Measurements from ENCODE around the gene UBE3C.

Gene UBE3C

GRCh38 chr7:157183832-157184231 lies 45.1 kb downstream of the UBE3C start:
- DNase-seq: no peak

- DNase-seq: no peak
Observed at GRCh38 chr7:157188091-157188665, 49.5 kb downstream of the UBE3C start.

- no peak for DNase-seq
Observed at GRCh38 chr7:157189405-157189804, 50.7 kb downstream of the UBE3C start.

DNA sequence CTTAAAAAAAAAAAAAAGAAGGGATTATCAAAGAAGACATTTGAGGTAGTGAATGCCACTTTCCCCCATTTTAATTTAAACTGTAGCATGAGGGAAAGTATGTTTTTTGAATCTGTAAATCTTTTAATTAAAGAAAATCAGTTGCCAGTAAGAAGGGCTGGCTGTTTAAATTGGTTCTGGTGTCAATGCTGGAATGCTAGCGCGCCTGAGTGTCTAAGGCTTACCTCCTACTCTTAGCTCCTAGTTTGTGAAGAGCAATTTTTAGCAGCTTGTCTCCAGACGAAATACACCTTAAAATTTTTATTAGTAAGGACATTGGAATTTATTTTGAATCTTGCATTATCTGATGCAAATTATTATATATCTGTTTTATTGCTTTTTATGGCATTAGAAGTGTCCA lies 54.1 kb downstream of the UBE3C start:
- no peak for DNase-seq

GRCh38 chr7:157193274-157193673 lies 54.5 kb downstream of the UBE3C start:
- no peak for DNase-seq

DNA sequence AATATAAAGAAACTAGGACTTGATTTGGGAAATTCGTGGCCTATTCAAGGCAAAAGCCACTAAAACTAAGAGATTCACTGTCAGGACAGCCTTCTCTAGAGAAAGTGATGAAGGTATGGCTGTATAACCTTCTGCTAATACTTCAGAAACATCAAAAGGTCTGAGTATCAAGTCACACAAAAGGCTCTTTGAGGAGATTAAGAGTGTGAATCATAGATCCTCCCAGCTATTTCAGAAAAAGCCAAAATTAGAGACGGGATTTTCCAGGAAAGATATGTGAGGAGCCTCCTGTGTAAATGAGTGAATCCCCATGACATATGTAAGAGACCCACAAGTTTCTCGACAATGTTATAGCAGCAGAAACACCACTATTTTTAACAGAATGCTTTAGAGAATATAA lies 56.2 kb downstream of the UBE3C start:
- DNase-seq: no peak

- no peak for DNase-seq
Observed at GRCh38 chr7:157195868-157196267, 57.1 kb downstream of the UBE3C start.

DNA sequence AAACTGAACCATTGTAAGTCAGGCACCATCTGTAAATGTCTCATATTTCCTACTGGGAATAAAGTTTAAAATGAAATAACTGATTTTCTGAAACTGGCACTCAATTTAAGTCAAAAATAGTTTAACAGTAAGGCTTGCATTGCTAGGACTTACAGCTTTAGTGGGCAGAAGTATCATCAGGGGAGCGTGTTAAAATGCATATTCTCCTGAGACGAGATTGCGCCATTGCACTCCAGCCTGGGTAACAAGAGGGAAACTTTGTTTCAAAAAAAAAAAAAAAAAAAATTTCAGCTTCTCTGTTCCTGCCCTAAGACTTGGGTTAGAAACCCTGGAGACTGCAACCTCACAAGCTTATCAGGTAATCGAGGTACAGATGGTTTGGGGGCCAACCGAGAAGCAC lies 65.4 kb downstream of the UBE3C start:
- no peak for DNase-seq

GRCh38 chr7:157205438-157205837 lies 66.7 kb downstream of the UBE3C start:
- no peak for DNase-seq

GRCh38 chr7:157208571-157209413 lies 70.1 kb downstream of the UBE3C start:
- DNase-seq: no peak

- DNase-seq: no peak
Observed at GRCh38 chr7:157210682-157211081, 72.0 kb downstream of the UBE3C start.

GRCh38 chr7:157211690-157212089 lies 73.0 kb downstream of the UBE3C start:
- peak; percentile 53 for DNase-seq

DNA sequence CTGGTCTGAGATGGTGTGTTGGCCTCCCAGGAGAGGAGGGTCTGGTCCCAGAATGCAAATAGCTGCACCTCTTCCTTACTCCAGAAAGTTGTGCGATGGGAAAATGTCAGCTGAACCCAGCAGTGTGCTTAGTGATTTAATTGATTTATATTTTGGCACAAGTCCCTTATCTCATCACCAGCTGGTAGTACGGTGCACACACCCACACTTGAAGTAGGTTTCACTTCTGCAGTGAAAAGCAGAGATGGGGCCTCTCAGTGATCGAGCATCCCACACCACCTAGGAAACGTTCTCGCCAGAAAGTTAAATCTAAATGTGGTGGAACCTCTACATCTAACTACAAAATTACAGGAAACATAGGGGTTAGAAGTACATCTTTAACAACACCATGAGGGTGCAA lies 80.4 kb downstream of the UBE3C start:
- no peak for DNase-seq

DNA sequence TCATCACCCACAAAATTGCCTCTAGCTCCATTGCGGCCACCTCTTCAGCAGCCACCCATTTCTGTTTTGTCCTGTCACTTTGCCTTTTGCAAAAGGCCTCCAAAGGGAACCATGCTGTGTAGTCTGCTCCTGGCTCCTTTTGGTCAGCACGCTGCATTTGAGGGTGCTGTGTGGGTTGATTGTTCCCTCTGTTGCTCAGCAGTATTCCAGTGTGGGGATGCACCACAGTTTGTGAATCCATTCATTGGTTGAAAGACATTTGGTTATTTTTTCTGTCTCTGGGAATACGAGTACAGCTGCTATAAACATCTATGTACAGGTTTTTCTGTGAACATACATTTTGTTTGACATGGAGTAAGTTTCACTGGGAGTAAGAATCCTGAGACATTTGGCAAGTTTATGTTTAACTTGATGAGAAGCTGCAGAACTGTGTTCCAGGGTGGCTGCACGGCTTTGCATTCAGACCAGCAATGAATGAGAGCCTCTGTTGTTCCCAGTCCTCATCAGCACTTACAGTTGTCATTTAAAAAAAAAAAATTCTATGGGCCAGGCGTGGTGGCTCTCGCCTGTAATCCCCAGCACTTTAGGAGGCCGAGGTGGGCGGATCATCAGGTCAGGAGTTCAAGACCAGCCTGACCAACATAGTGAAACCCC lies 82.3 kb downstream of the UBE3C start:
- DNase-seq: no peak

GRCh38 chr7:157222687-157223086 lies 84.0 kb downstream of the UBE3C start:
- DNase-seq: no peak

DNA sequence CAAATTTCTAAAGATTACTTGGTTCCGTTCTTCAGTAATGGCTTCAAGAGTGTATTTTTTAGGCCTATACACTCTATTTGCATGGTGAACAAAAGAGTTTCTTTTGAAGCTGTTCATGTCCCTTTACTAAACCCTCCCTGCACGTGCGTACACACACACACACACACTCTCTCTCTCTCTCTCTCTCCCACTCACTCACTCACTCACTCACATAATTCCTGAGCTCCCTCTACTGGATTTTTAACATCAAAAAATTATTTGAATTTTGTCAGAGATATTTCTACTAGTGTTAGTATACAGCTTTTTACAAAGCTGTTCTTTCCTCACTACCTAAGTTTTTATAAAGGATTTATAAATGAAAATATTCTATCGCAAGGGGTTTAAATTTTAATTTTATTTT lies 85.9 kb downstream of the UBE3C start:
- DNase-seq: peak; percentile 13

GRCh38 chr7:157228864-157229422 lies 90.2 kb downstream of the UBE3C start:
- DNase-seq: no peak

DNA sequence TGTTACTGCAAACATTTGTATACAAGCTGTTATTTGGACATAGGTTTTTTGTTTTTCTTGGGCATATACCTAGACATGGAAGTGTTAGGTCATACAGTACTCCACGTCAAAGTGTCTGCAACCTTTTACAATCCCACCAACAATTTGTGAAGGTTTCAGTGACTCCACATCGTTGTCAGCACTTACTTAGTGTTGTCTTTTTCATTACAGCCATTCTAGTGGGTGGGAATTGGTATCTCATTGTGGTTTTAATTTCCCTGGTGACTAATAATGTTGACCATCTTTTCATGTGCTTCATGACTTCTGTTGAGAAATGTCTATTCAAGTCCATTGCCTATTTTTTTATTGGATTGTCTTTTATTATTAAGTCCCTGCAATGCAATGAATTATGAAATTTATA lies 95.0 kb downstream of the UBE3C start:
- DNase-seq: no peak

DNA sequence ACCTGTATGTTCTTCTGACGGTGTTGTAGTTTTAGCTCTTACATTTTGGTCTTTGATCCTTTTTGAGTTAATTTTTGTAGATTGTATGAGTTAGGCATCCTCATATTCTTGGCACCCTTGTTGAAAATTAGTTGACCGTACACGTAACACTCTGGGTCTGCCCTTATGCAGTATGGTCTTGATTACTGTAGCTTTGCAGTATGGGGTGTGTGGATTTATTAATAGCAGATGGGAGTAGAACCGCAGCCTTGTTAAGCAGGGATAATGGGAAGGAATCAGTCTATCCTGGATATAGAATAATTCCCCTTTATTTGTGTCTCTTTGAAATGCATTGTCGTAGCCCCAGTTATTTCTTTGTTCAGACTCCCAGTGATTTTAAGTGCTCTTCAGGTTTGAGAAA lies 95.5 kb downstream of the UBE3C start:
- no peak for DNase-seq

- DNase-seq: no peak
Observed at GRCh38 chr7:157235357-157236333, 96.9 kb downstream of the UBE3C start.

GRCh38 chr7:157238087-157238486 lies 99.4 kb downstream of the UBE3C start:
- DNase-seq: no peak

- DNase-seq: no peak
Observed at GRCh38 chr7:157239571-157240270, 101.0 kb downstream of the UBE3C start.

Data from NCI-H510A treated with DMSO at 0.1 percent for 48 hours (cell line).